ENCODE measurements around the gene YRDC.

Gene YRDC

DNA sequence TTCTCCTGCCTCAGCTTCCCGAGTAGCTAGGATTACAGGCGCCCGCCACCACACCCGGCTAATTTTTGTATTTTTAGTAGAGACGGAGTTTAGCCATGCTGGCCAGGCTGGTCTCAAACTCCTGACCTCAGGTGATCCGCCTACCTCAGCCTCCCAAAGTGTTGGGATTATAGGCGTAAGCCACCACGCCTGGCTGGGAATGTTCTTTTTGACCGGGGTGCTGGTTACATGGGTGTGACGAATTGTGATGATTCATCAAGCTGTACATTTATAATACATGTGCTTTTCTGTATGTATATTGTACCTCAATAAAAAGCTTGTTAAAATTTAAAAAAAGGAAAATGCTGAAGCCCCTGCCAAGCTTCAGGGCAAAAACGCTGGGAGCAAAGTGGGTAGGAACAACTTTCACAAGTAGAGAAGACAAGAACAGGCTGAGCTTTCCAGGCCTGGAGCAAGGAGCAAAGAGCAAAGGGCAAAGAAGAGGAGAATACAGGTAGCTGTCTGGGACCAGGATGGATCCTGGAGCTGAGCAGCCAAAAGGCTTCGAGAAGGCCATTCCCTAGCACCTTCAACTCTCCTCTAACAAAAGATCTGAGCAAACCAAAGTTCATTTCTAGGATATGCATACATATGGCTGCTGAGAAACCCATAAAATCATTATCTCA, 20.5 kb upstream of the YRDC start:
- ChIA-PET CTCF (interaction anchor here (0.8 to 2.4 kb wide), 3 partner anchors 16 to 63 kb away, joined by 3 to 10 read pairs (median 9); partner anchors contain the start of gene MTF1), POLR2A (no interaction called here)
- no peak overlapping the region for H3K4me3 ChIP-seq (ENCODE audit: low read depth, low read length)
- TF ChIP-seq, protein P1, sequence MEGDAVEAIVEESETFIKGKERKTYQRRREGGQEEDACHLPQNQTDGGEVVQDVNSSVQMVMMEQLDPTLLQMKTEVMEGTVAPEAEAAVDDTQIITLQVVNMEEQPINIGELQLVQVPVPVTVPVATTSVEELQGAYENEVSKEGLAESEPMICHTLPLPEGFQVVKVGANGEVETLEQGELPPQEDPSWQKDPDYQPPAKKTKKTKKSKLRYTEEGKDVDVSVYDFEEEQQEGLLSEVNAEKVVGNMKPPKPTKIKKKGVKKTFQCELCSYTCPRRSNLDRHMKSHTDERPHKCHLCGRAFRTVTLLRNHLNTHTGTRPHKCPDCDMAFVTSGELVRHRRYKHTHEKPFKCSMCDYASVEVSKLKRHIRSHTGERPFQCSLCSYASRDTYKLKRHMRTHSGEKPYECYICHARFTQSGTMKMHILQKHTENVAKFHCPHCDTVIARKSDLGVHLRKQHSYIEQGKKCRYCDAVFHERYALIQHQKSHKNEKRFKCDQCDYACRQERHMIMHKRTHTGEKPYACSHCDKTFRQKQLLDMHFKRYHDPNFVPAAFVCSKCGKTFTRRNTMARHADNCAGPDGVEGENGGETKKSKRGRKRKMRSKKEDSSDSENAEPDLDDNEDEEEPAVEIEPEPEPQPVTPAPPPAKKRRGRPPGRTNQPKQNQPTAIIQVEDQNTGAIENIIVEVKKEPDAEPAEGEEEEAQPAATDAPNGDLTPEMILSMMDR (IDR thresholded peaks at IDR 0.05; ENCODE audit: insufficient read depth, low read length, missing control alignments) = no peak
- no peak for DNase-seq (ENCODE audit: low read depth, low spot score)

DNA sequence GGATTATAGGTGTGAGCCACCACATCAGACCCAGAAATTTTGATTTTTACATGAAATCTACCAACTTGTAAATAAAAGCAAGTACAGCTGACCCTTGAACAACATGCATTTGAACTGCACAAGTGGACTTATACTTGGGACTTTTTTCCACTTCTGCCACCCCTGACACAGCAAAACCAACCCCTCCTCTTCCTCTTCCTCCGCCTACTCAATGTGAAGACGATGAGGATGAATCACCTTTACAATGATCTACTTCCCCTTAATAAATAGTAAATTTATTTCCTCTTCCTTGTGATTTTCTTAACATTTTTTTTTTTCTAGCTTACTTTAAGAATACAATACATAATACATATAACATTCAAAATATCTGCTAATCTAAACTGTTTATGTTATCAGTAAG, 17.5 kb upstream of the YRDC start:
- DNase-seq (ENCODE audit: low read depth, low spot score) = no peak
- TF ChIP-seq, protein P1 (IDR thresholded peaks at IDR 0.05; ENCODE audit: insufficient read depth, low read length, missing control alignments) = no peak
- H3K4me3 ChIP-seq (ENCODE audit: low read depth, low read length) = no peak overlapping the region
- POLR2A ChIA-PET = interaction anchor here (1.0 kb wide), 1 partner anchor 17 kb away, joined by 5 read pairs; the partner anchor contains the start of genes C1orf122 and YRDC
- CTCF ChIA-PET = interaction anchor here (0.6 to 0.9 kb wide), 3 partner anchors 8 to 150 kb away, joined by 3 read pairs; no protein-coding TSS in a partner anchor

DNA sequence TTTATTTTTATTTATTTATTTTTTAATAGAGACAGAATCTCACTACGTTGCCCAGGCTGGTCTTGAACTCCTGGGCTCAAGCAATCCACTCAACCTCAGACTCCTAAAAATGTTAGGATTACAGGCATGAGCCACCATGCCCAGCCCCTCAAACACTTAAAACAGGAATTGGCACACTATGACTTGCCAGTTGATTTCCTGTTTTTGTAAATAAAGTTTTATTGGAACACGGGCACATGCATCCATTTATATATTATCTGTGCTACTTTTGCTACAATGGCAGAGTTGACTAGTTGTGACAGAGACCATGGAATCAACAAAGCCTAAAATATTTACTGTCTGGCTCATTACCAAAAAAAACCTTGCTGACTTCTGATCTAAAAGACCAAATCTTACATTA, 16.0 kb upstream of the YRDC start:
- CTCF ChIA-PET = no interaction called here
- POLR2A ChIA-PET = no interaction called here
- no peak for DNase-seq (ENCODE audit: low read depth, low spot score)

DNA sequence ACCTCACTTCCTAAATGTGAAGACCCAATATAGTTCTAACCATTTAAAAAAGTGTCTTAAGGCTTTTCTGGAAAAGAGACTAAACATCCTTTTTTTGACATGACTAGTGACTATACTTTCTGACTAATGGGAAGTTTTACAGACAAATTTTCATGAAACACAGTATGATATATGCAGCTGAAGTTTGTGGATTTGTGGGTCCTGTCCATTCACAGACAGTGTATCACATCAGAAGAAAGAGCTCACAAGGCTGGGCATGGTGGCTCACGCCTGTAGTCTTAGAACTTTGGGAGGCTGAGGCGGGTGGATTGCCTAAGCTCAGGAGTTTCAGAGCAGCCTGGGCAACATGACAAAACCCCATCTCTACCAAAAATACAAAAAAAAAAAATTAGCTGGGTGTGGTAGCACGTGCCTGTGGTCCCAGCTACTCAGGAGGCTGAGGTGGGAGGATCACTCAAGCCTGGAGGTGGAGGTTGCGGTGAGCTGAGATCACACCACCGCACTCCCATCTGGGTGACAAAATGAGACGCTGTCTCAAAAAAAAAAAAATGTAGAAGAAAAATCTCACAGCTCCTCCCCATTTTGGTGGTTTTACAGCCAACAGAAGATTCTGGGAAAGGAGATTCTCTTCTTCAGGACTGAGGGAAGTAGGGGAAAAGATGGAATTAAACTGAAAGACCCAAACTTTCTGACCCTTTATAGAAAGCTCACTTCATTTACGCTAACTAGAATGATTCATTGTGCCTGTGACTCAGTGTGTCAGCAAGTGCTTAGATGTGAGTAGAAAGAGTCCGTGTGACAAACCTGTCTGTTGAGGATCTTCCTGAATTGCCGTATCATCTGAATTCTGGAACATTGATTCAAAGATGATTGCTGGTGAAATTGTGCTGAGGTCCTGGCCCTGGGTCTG, 15.2 kb upstream of the YRDC start:
- DNase-seq (ENCODE audit: low read depth, low spot score) = no peak
- no peak overlapping the region for H3K4me3 ChIP-seq (ENCODE audit: low read depth, low read length)
- TF ChIP-seq, protein P1 (IDR thresholded peaks at IDR 0.05; ENCODE audit: insufficient read depth, low read length, missing control alignments) = no peak
- CTCF ChIA-PET = interaction anchor here (1.0 to 2.0 kb wide), 6 partner anchors 9 to 141 kb away, joined by 3 to 16 read pairs (median 4); partner anchors contain the start of gene MTF1
- POLR2A ChIA-PET = interaction anchor here (0.7 kb wide), 1 partner anchor 15 kb away, joined by 4 read pairs; the partner anchor contains the start of genes C1orf122 and YRDC

More for the DNA sequence above, 16.0 kb upstream of the YRDC start:
- TF ChIP-seq, protein P1 (IDR thresholded peaks at IDR 0.05; ENCODE audit: insufficient read depth, low read length, missing control alignments) = no peak
- H3K4me3 ChIP-seq (ENCODE audit: low read depth, low read length) = no peak overlapping the region

DNA sequence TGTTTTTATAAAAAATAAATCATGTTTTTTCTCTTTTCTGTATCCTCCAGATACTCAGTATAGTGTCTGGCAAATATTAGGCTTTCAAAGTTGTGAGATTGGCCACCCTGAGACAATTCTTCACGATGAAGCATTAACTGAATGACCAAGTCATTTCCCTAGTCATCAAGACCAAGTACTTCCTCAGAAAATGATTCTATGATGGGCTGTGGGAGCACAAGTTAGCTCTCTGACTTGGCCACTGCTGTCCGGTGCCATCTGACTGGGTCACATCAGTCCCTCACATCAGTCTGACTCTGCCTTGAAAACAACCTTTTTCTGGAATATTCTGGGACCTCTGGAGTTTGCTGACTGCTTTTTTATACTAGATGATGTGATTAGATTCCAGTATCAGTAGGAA, 13.5 kb upstream of the YRDC start:
- H3K4me3 ChIP-seq (ENCODE audit: low read depth, low read length) = no peak overlapping the region
- POLR2A ChIA-PET = no interaction called here
- TF ChIP-seq, protein P1 (IDR thresholded peaks at IDR 0.05; ENCODE audit: insufficient read depth, low read length, missing control alignments) = no peak
- DNase-seq (ENCODE audit: low read depth, low spot score) = no peak
- CTCF ChIA-PET = interaction anchor here (0.7 to 2.8 kb wide), 6 partner anchors 9 to 140 kb away, joined by 3 to 10 read pairs (median 4); no protein-coding TSS in a partner anchor

DNA sequence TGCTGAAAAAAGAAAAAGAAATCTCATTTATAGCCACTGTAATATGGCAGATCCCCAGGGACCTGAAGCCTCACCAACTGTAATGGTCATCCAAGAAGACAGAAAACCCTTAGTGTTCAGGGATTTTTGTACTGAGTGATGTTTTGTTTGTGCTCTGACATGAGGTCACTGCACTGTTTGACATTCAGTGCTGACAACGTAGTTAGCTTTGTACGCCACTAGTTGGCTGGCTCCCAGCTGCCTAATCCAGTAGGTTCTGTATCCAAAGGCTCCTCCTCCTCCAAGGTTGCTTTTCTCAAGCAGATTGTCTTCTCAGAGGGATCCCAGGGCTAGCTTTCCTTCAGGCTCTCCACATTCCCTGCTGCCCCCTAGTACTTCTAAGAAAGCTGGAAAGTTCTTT, 9.5 kb upstream of the YRDC start:
- no peak for DNase-seq (ENCODE audit: low read depth, low spot score)
- TF ChIP-seq, protein P1 (IDR thresholded peaks at IDR 0.05; ENCODE audit: insufficient read depth, low read length, missing control alignments) = no peak
- POLR2A ChIA-PET = no interaction called here
- CTCF ChIA-PET = interaction anchor here (0.9 to 1.7 kb wide), 2 partner anchors 8 to 173 kb away, joined by 3 read pairs; no protein-coding TSS in a partner anchor
- no peak overlapping the region for H3K4me3 ChIP-seq (ENCODE audit: low read depth, low read length)

Measured in AG04449 (cell line).